Testis (tissue), 2 donors: ENCODE data around the gene CA9.

Experiments used
- POLR2A ChIP-seq: fragments of 450-650 bp; IDR thresholded peaks from one replicate; pipeline ENCODE4 v1.6.1; 2017; ENCODE audit warnings: antibody characterized with exemption, mild to moderate bottlenecking, moderate library complexity
- TF ChIP-seq, protein P1 (sequence below), 3 experiments: fragments of 450-650 bp in 2 of 3; fragments of 200-600 bp in 1 of 3; sonication (generic) in 1 of 3; IDR thresholded peaks; one replicate each; pipeline ENCODE4 v1.5.1; 2016 to 2019; ENCODE audit warnings: antibody characterized with exemption in 3 of 3, mild to moderate bottlenecking in 2 of 3, moderate library complexity in 1 of 3

GRCh38 chr9:35728041-35728971 is 54.6 kb downstream of the CA9 start:
- no peak for TF ChIP-seq POLR2A
- TF ChIP-seq, protein P1, sequence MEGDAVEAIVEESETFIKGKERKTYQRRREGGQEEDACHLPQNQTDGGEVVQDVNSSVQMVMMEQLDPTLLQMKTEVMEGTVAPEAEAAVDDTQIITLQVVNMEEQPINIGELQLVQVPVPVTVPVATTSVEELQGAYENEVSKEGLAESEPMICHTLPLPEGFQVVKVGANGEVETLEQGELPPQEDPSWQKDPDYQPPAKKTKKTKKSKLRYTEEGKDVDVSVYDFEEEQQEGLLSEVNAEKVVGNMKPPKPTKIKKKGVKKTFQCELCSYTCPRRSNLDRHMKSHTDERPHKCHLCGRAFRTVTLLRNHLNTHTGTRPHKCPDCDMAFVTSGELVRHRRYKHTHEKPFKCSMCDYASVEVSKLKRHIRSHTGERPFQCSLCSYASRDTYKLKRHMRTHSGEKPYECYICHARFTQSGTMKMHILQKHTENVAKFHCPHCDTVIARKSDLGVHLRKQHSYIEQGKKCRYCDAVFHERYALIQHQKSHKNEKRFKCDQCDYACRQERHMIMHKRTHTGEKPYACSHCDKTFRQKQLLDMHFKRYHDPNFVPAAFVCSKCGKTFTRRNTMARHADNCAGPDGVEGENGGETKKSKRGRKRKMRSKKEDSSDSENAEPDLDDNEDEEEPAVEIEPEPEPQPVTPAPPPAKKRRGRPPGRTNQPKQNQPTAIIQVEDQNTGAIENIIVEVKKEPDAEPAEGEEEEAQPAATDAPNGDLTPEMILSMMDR (IDR thresholded peaks at IDR 0.05): no peak
